NCI-H1048 (cell line): ENCODE data around the gene ESPN.
"Not testable (repeated sequence)": the region's sequence is repeated elsewhere in the genome, so short reads cannot be mapped to it uniquely, and the experiment has no call there.

ENCODE experiments used
- DNase-seq: peaks from one replicate; lab custom pipeline; 2025; lab: John Stamatoyannopoulos, UW

Gene ESPN

GRCh38 chr1:6483017-6483760 is 58.6 kb downstream of the ESPN start:
- no peak for DNase-seq

GRCh38 chr1:6483761-6484117 is 59.2 kb downstream of the ESPN start:
- no peak for DNase-seq

GRCh38 chr1:6484826-6485167 is 60.2 kb downstream of the ESPN start:
- no peak for DNase-seq

DNA sequence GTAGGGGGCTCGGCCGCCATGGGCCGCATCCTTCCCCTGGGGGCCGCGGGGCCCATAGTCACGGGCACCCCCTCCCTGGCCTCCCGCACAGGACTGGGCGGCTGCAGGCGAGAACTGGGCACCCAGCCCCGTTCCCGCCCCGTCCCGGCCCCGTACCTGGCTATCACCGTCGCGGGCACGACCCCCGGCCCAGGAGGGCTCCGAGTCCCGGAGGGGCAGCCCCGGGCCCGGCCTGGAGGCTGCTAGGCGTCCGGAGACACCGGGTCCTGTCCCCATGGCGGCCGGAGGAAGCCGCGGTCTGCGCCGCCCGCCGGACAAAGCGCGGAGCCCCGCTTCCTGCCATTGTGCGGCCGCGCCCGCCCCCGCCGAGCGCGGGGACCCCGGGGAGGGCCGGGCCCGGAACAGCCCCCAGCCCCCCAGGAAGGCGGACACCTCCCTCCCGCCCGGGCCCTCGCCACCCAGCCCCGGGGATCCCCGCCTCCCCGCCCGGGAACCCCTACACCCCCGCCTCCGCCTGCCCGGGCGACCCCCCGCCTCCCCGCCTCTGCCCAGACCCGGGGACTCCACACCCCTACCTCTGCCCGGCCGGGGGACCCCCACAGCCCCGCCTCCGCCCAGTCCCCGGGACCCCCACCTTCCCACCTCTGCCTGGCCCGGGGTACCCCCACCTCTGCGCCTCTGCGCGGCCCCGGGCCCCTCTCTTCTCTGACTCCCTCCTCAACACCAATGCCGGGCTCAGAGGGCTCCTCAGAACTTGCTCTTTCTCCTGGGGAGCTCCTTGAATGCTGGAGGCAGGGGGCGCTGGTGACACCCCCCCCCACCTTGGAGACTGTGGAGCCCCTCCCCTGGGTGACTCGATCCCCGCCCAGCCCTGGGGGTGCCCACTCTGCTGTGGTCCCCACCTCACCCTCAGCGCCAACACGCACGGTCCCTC is 60.9 kb downstream of the ESPN start:
- DNase-seq = no peak

DNA sequence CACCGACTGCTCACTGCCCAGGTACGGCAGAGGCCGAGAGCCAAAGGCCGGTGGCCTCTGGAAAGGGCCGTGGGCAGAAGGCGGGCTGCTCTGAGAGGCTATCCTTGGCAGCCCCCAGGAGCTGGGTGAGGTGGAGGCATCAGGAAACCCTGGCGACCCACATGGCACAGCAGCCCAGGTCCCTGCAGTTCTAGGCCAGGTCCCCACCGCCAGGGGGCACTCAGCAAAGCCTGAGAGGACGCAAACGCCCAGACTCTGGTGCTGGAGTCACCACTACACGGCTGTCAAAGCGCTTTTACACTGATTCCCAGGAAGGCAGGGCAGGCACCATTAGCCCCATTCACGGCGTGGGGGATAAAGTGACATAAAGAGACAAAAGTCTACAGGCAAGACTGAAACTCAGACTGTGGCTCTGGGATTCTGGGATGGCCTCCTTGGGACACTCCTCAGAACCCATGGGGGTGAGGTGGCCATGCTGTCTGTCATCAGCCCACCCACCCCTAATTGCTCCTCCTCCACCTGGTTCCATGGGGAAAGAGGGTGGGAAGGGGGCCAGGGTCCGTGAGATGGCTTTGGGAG is 61.9 kb downstream of the ESPN start:
- DNase-seq = peak; percentile 88

- DNase-seq = no peak
These were observed 63.4 kb downstream of the ESPN start for GRCh38 chr1:6487804-6488484.

DNA sequence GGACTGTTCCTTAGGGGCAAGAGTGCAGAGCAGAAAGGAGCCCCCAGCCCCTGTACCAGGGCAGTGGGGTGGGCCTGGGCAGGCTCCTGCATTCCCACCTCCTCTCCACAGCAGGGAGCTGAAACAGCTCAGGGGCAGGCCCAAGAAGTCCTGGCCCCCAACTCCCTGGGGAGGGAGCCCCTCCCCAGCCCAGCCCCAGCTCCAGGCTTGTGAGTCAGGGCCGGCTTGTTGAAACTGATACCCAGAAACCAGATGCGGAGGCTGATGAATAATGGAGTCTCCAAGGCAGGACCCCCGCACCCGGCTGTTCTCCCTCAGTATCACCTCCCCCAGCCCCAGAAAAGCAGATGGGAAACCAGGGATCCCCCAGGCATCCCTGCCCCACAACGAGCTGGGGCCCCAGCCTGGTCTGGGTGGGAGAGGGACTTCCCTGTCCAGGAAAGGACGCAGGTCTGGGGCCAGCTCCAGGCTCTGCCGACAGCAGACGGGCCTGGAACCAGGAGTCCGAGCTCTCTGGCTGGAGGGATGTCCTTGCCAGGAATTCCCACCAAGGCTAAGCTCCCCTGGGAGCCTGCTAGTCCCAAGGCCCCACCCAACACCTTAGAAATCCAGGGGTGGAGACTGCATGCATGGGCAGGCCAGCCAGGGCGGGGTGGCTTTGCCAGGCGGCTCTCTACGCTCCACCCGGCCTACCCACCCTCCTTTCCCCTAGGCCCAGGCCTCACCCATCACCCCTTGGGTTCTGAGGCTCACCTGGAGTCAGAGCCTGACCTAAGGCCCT is 64.2 kb downstream of the ESPN start:
- no peak for DNase-seq

DNA sequence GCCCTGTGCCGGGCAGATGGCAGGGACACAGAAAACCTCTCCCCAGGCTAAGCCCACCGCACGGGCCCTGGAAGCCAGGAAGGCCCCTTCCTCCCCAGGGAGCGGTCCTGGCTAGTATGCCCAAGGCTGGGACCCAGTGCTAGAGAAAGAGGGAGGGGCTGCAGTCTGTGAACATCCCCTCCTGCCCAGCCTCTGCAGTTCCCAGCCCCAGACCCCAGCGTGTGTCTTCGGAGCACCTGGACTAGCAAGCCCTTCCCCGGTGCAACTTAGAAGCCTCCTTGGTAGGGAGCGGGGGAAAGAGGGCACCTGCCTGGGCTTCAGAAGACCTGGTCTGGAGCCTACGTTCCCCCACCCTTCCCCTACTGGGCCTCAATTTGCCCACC is 64.8 kb downstream of the ESPN start:
- no peak for DNase-seq

GRCh38 chr1:6489799-6490180 is 65.2 kb downstream of the ESPN start:
- peak; percentile 32 for DNase-seq

- peak; percentile 65 for DNase-seq
These were observed 65.9 kb downstream of the ESPN start for GRCh38 chr1:6490181-6491080.

GRCh38 chr1:6491081-6491449 is 66.5 kb downstream of the ESPN start:
- no peak for DNase-seq

GRCh38 chr1:6491480-6491962 is 66.9 kb downstream of the ESPN start, which contains the start of gene PLEKHG5:
Gene PLEKHG5 (minus strand): TSS chr1:6491667. CDS start chr1:6477571, 14,096 bp downstream.
- no peak for DNase-seq

DNA sequence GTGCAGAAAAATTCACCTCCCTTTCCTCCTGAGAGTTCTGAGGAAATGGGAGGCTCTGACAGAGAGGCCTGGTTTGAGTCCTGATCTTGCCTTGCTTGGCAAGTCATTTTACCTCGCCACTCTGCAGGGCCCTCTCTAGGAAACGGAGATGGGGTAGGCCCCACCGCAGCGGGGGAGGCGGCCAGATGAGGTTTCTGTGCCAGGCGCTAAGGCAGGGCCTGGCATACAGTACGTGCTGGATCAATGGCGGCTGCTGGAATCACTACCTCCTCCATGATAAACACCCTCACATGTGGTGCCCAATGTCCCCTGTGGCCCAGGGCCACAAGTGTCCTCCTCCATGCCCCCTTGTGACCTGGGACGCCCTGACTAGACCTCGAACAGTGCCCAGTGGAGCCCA is 67.4 kb downstream of the ESPN start:
- no peak for DNase-seq

DNA sequence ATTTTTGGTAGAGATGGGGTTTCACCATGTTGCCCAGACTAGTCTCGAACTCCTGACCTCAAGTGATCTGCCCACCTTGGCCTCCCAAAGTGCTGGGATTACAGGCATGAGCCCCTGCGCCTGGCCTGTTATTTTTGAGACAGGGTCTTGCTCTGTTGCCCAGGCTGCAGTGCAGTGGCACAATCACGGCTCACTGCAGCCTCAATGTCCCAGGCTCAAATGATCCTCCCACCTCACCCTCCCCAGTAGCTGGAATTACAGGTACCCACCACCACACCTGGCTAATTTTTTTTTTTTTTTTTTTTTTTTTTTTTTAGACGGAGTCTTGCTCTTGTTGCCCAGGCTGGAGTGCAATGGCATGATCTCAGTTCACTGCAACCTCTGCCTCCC is 69.3 kb downstream of the ESPN start:
- not testable (repeated sequence) for DNase-seq

- DNase-seq = no peak
These were observed 70.1 kb downstream of the ESPN start for GRCh38 chr1:6494627-6495026.

- no peak for DNase-seq
These were observed 70.5 kb downstream of the ESPN start for GRCh38 chr1:6495041-6495441.

- no peak for DNase-seq
These were observed 71.2 kb downstream of the ESPN start for GRCh38 chr1:6495540-6496364.

- DNase-seq = no peak
These were observed 71.8 kb downstream of the ESPN start for GRCh38 chr1:6496365-6496721.

DNA sequence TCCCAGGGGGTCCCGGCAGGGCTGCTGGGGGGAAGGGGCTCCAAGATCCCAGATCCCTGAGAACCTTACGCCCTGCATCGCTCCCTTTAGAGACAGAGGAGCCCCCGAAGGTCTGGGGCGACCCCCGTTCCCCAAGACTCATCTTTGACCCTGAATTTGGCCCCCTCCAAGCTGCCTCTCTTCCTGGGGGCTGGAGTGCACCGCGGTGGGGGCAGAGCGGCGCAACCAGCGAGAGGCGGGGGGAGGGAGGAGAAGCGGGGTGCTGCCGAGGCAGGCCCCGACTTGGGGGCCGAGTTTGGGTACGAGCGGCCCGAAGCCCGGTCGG is 72.3 kb downstream of the ESPN start:
- DNase-seq = no peak
